Suppressor macrophage (primary cell): ENCODE results near the gene FRAS1.
A peak's percentile ranks its signal among the peaks of the same experiment; 100 is the strongest.
"Not testable (repeated sequence)": the region's sequence is repeated elsewhere in the genome, so short reads cannot be mapped to it uniquely, and the experiment has no call there.

Source experiments
- DNase-seq, 4 experiments: peaks; one replicate each; pipeline ENCODE4 v3.0.0-alpha.2; 2020 to 2022

FRAS1 gene

DNA sequence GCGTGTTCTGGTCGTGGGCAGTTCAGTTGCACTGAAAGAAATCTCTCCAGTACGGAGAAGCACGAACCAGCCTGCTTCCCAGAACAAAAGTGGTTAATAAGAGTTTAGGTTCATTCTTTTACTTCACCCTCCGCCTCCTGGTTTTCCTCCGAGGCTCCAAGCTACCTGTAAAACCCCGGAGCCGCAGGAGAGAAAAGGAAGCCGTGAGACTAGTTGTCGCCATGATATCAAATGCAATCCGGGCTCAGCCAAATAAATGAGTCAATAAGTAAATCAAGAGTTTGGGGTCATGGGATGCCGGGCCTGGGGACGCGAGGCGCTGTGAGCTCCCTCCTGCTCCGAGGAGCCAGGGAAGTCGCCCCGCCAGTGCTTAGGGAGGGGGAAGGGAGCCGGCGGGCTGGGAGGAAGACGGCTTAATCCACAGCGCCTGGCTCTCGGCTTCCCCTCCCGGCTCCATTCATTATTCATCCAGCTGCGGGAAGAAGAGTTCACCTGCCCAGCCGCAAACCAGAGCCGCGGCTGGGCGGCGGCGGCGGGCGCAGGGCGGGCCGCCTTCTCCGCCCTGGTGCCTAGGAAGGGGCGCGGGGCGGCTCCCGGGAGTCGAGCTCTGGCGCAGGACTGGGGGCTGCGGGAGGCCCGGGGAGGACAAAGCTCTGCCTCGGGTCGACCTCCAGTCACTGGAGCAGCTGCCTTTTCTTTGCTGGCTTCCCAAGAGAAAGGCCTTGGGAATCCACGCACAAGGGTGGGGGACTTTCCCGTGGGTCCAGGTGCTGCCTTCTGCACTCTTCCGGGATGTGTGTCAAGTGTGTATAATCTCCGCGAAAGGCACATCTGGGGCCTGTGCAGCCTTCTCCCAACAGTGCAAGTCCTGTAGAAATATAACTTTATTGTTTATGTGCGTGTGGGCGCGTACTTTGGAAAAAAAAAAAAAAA lies 1.7 kb downstream of the FRAS1 start:
- peak in 3 of 4 experiments; percentile 27 to 56 (median 31) for DNase-seq

- peak; percentile 31 to 60 (median 48) for DNase-seq
These were observed 2.4 kb downstream of the FRAS1 start for GRCh38 chr4:78059524-78059889.

- DNase-seq, result no peak
These were observed 2.8 kb downstream of the FRAS1 start for GRCh38 chr4:78059938-78060337.

GRCh38 chr4:78061939-78062570 lies 4.9 kb downstream of the FRAS1 start:
- no peak for DNase-seq

DNA sequence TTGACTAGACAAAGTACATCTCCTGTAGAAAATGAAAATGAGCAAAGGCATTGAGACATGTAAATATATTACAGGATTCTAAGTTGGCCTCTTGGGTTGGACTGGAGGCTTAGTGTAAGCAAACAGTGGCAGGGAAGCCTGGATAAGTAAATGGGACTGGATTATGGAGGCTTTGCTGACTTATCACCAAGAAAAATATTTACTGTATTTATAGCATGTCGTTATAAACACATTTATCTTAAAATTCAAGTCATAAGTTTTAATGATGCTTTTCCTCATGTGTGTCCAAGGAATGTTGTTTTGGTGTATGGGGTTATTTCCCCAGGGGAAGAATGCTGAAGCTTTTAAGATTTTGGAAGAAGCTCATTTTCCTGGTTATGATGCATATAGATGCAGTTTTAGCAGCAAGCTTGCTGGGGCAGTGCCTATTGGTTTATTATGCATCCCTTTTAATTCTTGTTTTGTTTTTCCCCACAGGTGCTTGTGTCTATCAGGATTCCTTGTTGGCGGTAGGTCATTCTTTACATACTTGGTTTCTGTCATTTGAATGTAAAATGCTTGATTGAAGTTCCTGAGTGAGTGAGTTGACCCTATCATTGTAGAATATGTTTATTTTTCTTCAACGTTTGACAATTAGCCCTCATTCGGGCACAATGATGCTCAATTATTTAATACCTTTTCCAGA lies 8.5 kb downstream of the FRAS1 start:
- no peak for DNase-seq

DNA sequence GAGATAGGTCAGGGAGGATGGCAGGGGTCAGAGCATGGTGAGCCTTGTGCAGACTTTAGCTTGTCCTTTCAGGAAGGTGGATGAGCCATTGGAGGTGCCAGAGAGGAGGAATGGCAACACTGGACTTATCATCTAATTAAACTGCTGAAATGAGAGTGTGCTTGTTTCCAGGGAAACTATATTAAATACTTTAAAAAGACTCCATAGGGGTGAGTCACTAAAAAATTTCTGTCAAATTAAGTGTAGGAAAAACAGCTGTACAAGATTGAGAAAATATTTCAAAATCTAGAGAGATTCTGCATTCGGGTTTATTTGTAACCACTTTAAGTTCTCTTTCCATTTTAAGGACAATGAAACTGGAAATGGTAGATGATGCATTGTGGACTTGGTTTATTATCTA lies 11.4 kb downstream of the FRAS1 start:
- no peak for DNase-seq

- DNase-seq, result no peak
These were observed 12.2 kb downstream of the FRAS1 start for GRCh38 chr4:78069319-78069718.

DNA sequence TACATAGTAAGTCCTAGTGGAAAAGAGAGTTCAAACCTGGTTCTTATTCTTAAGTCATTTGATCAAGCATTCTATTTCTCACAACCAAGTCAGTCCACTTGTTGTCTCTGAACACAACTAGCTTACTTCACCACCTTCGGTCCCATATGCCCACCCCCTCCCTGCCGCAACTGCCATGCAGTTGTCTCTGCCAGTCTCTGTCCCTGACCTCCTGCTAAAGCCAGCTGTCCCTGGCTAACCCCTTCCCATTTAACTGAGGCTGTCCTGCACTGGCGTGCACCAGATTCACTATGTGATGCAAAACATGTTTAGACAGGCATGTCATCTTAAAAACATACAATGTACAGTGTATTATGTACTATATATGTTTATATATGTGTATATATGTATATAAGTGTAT lies 12.7 kb downstream of the FRAS1 start:
- DNase-seq, result no peak

DNA sequence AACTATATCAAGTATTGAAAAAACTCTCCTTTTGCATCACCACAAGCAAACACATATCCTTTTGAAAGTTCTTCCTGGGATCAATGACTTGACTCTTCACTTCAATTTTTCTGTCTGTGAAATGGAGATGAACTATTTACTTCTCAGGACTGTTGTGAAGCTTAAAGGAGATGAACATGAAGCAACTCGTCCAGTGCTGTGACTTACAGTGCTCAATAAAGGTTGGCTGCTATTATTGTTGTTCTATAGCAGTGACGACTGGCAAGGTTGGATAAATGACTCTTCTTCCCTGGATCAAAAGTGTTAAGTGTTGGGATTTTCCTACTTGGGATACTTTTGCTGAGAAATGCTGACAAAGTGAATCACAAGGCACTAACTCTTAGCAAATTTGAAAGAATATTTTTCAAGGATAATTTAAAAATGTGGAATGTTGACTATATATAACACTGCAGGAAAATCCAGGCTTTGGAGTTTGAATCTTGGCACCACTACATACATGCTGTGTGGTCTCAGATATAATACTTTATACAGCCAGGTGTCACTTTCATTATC lies 13.7 kb downstream of the FRAS1 start:
- DNase-seq, result no peak

- no peak for DNase-seq
These were observed 17.6 kb downstream of the FRAS1 start for GRCh38 chr4:78074759-78075158.

DNA sequence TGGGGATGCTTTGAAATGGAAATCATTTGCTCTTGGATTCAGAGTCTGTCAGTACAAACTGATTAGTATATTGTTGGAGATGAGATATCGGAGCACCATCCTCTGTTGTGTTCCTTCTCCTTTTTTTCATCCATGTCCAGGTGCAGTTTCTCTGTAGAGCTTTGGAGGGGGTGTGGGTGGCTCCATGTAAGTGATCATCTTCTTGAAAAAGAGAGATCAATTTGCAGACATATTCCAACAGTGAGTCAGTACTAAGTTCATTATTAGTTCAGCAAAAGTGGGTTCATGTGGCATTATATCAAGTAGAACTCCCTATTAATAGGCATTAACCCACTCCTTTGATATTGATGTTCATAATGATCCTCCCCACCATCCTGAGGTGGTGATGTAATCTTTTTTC lies 18.9 kb downstream of the FRAS1 start:
- no peak for DNase-seq

GRCh38 chr4:78078101-78078500 lies 21.0 kb downstream of the FRAS1 start:
- DNase-seq, result no peak

- DNase-seq, result no peak
These were observed 22.8 kb downstream of the FRAS1 start for GRCh38 chr4:78079726-78080430.

DNA sequence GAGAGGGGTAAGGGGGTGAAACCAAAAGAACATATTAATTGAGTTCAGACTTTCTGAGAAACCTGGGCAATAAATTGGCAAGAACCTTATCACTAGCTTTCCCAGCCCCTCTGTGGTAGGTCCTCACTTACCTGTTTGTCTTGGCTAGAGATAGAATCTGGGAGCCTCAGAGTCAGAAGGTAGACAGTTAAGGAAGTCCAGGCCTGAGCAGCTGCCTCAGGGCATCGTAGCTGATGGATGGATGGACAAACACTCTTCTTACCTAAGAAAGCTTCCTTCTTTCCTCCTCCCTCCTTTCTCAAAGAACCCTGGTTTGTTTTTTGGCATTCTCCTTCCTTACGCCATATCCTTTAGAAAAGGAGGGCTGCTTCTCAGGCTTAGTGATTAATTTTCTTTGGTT lies 24.4 kb downstream of the FRAS1 start:
- DNase-seq, result no peak

- DNase-seq, result no peak
These were observed 25.9 kb downstream of the FRAS1 start for GRCh38 chr4:78083035-78083434.

GRCh38 chr4:78091534-78091933 lies 34.4 kb downstream of the FRAS1 start:
- no peak for DNase-seq

DNA sequence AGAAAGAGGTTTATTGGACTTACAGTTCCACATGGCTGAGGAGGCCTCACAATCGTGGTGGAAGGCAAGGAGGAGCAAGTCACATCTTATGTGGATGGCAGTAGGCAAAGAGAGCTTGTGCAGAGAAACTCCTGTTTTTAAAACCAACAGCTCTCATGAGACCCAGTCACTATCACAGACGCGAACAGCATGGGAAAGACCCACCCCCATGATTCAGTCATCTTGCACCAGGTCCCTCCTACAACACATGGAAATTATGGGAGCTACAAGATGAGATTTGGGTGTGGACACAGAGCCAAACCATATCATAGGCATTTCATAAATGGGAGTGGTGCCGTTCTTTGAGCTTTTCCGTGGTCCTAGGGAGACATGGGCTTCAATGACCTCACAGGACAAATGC lies 35.2 kb downstream of the FRAS1 start:
- DNase-seq, result not testable (repeated sequence)

DNA sequence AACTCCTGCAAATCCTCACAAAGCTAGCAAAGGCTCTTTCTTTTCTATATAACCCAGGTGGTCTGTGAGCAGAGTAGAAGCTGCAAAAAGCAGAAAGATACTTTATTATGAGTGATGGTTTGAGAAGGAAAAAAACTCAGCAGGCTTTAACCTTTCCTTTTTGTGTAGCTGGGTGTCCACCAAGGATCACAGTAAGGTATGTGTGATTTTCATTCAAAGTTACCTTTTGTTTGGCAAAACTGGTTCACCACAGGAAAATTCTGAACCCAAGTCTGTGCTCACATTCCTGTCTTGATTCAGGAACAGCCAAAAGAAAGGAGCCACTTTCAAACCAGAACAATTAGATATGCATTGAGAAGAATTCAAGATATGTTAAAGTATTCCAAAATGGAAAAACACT lies 35.7 kb downstream of the FRAS1 start:
- DNase-seq, result no peak

DNA sequence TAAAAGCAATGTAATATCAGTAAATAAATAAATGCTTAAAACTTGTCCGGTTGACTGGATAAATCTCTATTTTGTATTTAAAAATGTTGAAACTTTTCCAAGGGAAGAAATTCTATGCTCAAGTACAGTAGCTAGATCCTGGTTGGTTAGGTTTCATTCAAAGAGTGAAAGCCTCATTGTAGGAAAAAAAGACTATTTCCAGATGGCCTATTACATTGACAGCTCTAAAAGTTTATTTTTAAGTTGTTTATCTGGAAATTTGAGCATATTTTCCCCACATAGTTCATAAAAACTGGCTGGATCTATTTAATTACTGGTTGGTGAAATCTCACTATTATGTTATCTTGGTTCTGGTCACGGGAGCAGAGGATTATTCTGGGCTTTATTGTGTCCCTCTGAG lies 38.0 kb downstream of the FRAS1 start:
- no peak for DNase-seq

GRCh38 chr4:78099058-78099457 lies 41.9 kb downstream of the FRAS1 start:
- no peak for DNase-seq

- DNase-seq, result no peak
These were observed 42.9 kb downstream of the FRAS1 start for GRCh38 chr4:78100060-78100459.

DNA sequence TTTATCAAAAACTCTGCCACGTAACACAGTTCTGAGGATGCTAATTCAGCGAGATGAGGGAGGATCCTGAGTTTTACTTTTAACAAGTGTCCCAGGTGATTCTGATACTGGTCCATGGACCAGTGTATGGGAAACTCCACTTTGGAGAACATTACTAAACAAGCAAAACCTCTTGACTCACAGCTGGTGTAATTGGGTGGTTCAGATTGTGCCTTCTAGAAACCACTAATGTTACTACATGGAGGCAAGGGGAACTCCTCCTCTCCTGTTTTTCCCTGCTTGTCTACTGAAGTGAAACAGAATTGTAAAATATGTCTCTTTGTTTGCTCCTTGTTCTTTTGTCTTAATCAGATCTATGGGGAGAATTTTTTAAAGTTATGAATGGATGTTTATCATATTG lies 62.6 kb downstream of the FRAS1 start:
- no peak for DNase-seq
